ENCODE measurements around the gene TTC3.

Gene TTC3

GRCh38 chr21:37227071-37228002 is 154.3 kb downstream of the TTC3 start:
- no peak overlapping the region for H3K27ac ChIP-seq
- TF ChIP-seq CTCF (conservative IDR thresholded peaks at IDR 0.05), result no peak

- TF ChIP-seq CTCF (conservative IDR thresholded peaks at IDR 0.05), result no peak
- H3K27ac ChIP-seq, result no peak overlapping the region
These were observed 154.9 kb downstream of the TTC3 start for GRCh38 chr21:37228003-37228400.

GRCh38 chr21:37230632-37231248 is 157.7 kb downstream of the TTC3 start:
- H3K27ac ChIP-seq, result no peak overlapping the region
- TF ChIP-seq CTCF (conservative IDR thresholded peaks at IDR 0.05), result no peak

GRCh38 chr21:37231249-37231645 is 158.2 kb downstream of the TTC3 start:
- no peak overlapping the region for H3K27ac ChIP-seq
- no peak for TF ChIP-seq CTCF (conservative IDR thresholded peaks at IDR 0.05)

- H3K27ac ChIP-seq, result no peak overlapping the region
- no peak for TF ChIP-seq CTCF (conservative IDR thresholded peaks at IDR 0.05)
These were observed 158.6 kb downstream of the TTC3 start for GRCh38 chr21:37231671-37232070.

- no peak for TF ChIP-seq CTCF (conservative IDR thresholded peaks at IDR 0.05)
- no peak overlapping the region for H3K27ac ChIP-seq
These were observed 159.4 kb downstream of the TTC3 start for GRCh38 chr21:37232274-37233018.

GRCh38 chr21:37233551-37234146 is 160.6 kb downstream of the TTC3 start:
- no peak for TF ChIP-seq CTCF (conservative IDR thresholded peaks at IDR 0.05)
- H3K27ac ChIP-seq, result no peak overlapping the region
